Kidney (tissue), 14 donors: ENCODE data around the gene VPS18. TPM values are rescaled to one million over a fixed set of nuclear protein-coding genes. Genes with fewer than 3 reads are reported as not detected.

Experiments
- DNase-seq, 5 donors: peaks; one replicate each; pipeline ENCODE4 v3.0.0-alpha.2; 2013 to 2020
- FAIRE-seq: peaks from 2 replicates; lab custom pipeline; 2012; peaks lifted over from hg19 to GRCh38; lab: Jason Lieb, UNC
- H3K27ac ChIP-seq, 2 donors: one replicate each; pipeline ENCODE4 v1.7.0; 2013; ENCODE audit warnings: low read depth in 2 of 2, low read length in 2 of 2, inconsistent platforms in 1 of 2
- H3K27me3 ChIP-seq: one replicate; pipeline ENCODE4 v1.7.1; 2013; ENCODE audit warnings: low read length, inconsistent platforms; ENCODE audit not compliant: control insufficient read depth, insufficient read depth
- H3K36me3 ChIP-seq, 3 donors: one replicate each; pipeline versions ENCODE4 v1.7.0 to v1.7.1; 2013; ENCODE audit warnings: low read length in 3 of 3, control low read depth in 1 of 3, inconsistent platforms in 1 of 3; ENCODE audit not compliant: insufficient read depth in 3 of 3, control insufficient read depth in 2 of 3
- H3K4me1 ChIP-seq, 3 donors: one replicate each; pipeline versions ENCODE4 v1.7.0 to v1.7.1; 2013; ENCODE audit warnings: low read length in 3 of 3, inconsistent platforms in 1 of 3, low read depth in 1 of 3; ENCODE audit not compliant: control insufficient read depth in 2 of 3, insufficient read depth in 2 of 3
- H3K4me3 ChIP-seq, 3 donors: one replicate each; pipeline versions ENCODE4 v1.7.0 to v1.8.1; 2013; ENCODE audit warnings: low read length in 3 of 3, control low read depth in 1 of 3, inconsistent platforms in 1 of 3
- H3K9ac ChIP-seq, 3 donors: one replicate each; pipeline versions ENCODE4 v1.7.0 to v1.7.1; 2013; ENCODE audit warnings: low read length in 3 of 3, control low read depth in 1 of 3, inconsistent platforms in 1 of 3
- H3K9me3 ChIP-seq, 3 donors: one replicate each; pipeline versions ENCODE4 v1.7.0 to v1.7.1; 2013; ENCODE audit warnings: low read length in 3 of 3, control low read depth in 1 of 3, inconsistent platforms in 1 of 3; ENCODE audit not compliant: control insufficient read depth in 2 of 3, insufficient read depth in 1 of 3
- intact Hi-C: fragments of 100-400 bp; cut with DNase I; formaldehyde crosslinking; loops from one replicate; pipeline ENCODE4 v1.11.1; 2022
- polyA plus RNA-seq: library from polyadenylated mRNA; stranded (reverse); fragments of 350-450 nt; fragmentation: Illumina TruSeq; extraction: RNeasy Lipid Tissue Mini Kit (QIAGEN cat#74804); gene quantifications from one replicate; pipeline ENCODE4 v1.2.3, GENCODE V29; 2014; ENCODE audit warnings: low read depth, low replicate concordance; ENCODE audit not compliant: insufficient read depth
- total RNA-seq: library from RNA; stranded (reverse); fragmentation: NEBNext Ultra II Directional; extraction: Animal tissue kit (Norgen Biotek cat#: 25700); gene quantifications from one replicate; pipeline ENCODE4 v1.2.1, GENCODE V29; 2021
- TF ChIP-seq, protein P1 (sequence below): IDR thresholded peaks from 3 replicates; pipeline ENCODE4 v1.5.1; 2012; ENCODE audit warnings: mild to moderate bottlenecking, moderate library complexity, borderline replicate concordance; ENCODE audit not compliant: insufficient read depth; ENCODE audit errors: extremely low read depth
- donor health status: control.
- donor health status: control.
- donor health status: control.
- donor health status: control.
- donor health status: control.
- donor health status: DM: yes; HTN: yes; CAD: no.
- donor health status: Normal renal cell carcinoma (clear cell type).

Gene VPS18
- total and polyA plus RNA-seq, 2 donors from 2014 or later = 21.9 to 28.1 TPM

DNA sequence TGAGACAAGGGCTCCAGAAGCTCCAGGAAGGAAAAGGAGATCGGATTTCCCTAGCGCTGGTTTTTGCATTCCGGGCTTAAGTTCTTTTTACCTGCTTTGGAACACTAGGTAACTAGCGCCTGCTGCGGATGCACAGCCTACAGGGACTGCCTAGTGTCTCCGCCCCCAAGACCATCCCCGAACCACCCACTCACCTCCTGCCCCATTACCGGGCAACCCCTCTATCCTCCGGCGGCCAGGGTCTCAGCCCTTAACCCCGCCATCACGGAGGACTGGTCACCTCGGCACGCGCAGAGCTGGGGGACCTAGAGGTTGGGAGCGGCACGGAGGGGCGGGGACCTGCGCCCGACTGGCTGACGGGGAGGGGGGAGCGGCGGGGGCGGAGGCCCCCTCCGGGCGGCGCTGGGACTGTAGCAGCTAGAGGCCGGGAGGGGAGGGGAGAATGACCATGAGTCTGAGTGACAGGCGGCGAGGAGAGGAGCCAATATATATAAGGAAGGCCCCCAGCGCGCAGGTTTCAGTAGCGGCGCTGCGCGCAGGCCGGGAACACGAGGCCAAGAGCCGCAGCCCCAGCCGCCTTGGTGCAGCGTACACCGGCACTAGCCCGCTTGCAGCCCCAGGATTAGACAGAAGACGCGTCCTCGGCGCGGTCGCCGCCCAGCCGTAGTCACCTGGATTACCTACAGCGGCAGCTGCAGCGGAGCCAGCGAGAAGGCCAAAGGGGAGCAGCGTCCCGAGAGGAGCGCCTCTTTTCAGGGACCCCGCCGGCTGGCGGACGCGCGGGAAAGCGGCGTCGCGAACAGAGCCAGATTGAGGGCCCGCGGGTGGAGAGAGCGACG is 34.8 kb downstream of the VPS18 start, which contains the start of gene DLL4:
DLL4 (plus strand) TSS at position 520 of the 839 bp plus-strand sequence. CDS start 329 bp downstream, outside the sequence.
- no peak for FAIRE-seq

DNA sequence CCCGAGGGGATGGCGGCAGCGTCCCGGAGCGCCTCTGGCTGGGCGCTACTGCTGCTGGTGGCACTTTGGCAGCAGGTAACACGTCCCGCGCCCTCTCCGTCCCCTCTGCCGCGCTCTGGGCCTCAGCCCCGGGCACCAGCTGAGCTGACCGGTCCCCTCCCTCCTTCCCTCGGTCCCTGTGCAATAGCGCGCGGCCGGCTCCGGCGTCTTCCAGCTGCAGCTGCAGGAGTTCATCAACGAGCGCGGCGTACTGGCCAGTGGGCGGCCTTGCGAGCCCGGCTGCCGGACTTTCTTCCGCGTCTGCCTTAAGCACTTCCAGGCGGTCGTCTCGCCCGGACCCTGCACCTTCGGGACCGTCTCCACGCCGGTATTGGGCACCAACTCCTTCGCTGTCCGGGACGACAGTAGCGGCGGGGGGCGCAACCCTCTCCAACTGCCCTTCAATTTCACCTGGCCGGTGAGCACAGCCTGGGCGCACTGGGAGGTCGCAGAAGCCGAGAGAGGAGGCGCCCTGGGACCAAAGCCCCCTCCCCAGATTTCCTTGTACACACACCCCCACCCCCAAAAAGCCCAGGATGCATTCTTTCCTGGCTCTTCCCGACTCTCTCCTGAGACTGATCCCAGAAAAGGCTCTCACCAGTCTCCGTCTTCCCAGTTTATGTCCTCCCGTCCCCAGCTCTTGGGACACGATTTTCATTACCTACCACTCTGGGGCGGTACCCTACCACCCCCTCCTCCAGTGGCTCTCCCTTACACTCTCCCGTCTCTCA is 35.6 kb downstream of the VPS18 start:
- H3K4me3 ChIP-seq = peak overlapping the region; percentile 41 to 64 (median 61)
- DNase-seq = peak; percentile 75 to 88 (median 84)

More for the DNA sequence above, 34.8 kb downstream of the VPS18 start, which contains the start of gene DLL4:
- intact Hi-C loops = no loop called here
- Histone ChIP-seq H3K4me1 (peaks cover 0 to 42% (median 4%) of the 10 kb centered on the region in 3 donors), H3K27me3 (peaks cover 15% of the 10 kb centered on the region), H3K9ac (peak within 1 kb of the TSS in 2 of 3 donors; percentile 22 to 60), H3K27ac (peak within 1 kb of the TSS; percentile 28 to 43), H3K9me3 (no peaks in the 10 kb centered on the region), H3K36me3 (no peaks in the 10 kb centered on the region), H3K4me3 (peak within 1 kb of the TSS; percentile 41 to 64 (median 61))
- TF ChIP-seq, protein P1, sequence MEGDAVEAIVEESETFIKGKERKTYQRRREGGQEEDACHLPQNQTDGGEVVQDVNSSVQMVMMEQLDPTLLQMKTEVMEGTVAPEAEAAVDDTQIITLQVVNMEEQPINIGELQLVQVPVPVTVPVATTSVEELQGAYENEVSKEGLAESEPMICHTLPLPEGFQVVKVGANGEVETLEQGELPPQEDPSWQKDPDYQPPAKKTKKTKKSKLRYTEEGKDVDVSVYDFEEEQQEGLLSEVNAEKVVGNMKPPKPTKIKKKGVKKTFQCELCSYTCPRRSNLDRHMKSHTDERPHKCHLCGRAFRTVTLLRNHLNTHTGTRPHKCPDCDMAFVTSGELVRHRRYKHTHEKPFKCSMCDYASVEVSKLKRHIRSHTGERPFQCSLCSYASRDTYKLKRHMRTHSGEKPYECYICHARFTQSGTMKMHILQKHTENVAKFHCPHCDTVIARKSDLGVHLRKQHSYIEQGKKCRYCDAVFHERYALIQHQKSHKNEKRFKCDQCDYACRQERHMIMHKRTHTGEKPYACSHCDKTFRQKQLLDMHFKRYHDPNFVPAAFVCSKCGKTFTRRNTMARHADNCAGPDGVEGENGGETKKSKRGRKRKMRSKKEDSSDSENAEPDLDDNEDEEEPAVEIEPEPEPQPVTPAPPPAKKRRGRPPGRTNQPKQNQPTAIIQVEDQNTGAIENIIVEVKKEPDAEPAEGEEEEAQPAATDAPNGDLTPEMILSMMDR = no peak
- peak; percentile 66 to 90 (median 80) for DNase-seq

DNA sequence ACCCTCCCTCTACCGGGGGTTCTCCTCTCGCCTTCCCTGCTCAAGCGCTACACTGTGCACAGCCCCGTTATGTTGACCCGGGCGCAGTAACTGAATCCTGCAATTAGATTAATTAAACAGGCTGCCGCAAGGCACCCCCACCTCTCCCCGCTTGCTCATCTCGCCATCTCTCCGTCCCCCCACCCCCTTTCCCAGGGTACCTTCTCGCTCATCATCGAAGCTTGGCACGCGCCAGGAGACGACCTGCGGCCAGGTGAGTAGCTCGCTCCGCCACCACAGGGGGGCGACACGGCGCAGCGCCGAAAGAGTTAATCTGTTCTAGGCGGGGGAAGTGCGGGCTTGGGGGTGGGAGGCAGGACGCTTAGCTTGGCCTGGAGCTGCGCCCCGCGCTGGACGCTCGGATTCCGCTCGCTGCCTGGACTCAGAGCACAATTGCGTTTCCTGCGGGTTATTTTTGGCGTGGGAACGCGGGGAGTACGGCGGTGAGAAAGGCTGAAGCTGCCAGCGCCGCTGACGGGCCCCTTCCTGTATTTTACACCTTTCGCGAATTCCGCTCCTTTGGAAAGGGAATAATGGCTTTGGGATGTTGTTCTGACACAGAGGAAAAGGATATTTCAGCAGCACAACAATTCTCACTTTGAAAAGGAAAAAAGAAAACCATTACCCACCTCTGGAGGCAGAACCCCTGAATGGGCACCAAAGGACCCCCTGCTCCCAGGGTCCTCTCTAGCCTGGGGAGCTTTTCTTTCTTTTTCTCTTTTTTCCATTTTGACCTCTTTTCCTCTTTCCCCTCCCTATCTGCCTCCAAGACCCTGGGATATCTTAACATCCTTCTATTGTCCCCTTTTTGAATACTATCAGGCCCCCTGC is 36.4 kb downstream of the VPS18 start:
- peaks cover 0 to 42% (median 4%) of the 10 kb centered on the region in 3 donors for H3K4me1 ChIP-seq
- no peaks in the 10 kb centered on the region for H3K36me3 ChIP-seq
- peak overlapping the region; percentile 41 to 64 (median 61) for H3K4me3 ChIP-seq
- no peaks in the 10 kb centered on the region for H3K9me3 ChIP-seq
- intact Hi-C loops = no loop called here
- FAIRE-seq (no peak), DNase-seq (peak; percentile 81 to 88 (median 82))
- peak overlapping the region in 2 of 3 donors; percentile 56 to 60 for H3K9ac ChIP-seq
- peaks cover 11% of the 10 kb centered on the region for H3K27me3 ChIP-seq
- TF ChIP-seq, protein P1 = peak; percentile 47
- H3K27ac ChIP-seq = peak overlapping the region in 1 of 2 donors; percentile 81

More for the DNA sequence above, 35.6 kb downstream of the VPS18 start:
- no peaks in the 10 kb centered on the region for H3K36me3 ChIP-seq
- intact Hi-C loops = no loop called here
- H3K27ac ChIP-seq = peak overlapping the region; percentile 28 to 43
- FAIRE-seq = no peak
- no peaks in the 10 kb centered on the region for H3K9me3 ChIP-seq
- H3K4me1 ChIP-seq = peaks cover 0 to 42% (median 4%) of the 10 kb centered on the region in 3 donors
- TF ChIP-seq, protein P1 = no peak
- peaks cover 15% of the 10 kb centered on the region for H3K27me3 ChIP-seq
- H3K9ac ChIP-seq = peak overlapping the region in 2 of 3 donors; percentile 22 to 60
